PC-3 (cell line): ENCODE measurements around the gene LMBR1. TPM values are rescaled to one million over a fixed set of nuclear protein-coding genes. Genes with fewer than 3 reads are reported as not detected.

ENCODE experiments used
- ATAC-seq: fragments of 200-7000 bp; cut with Tn5 transposase; 2 replicates; pipeline ENCODE4 v1.9.1; 2020; ENCODE audit warnings: mild to moderate bottlenecking, moderate library complexity
- BruUV-seq: library from RNA; stranded (reverse); fragments of 400-500 nt; replicated peaks from 2 replicates; lab custom pipeline; 2021; lab: Mats Ljungman, UMichigan
- CTCF ChIA-PET: fragments of 300-600 bp; sonication (Branson Sonifier 250); formaldehyde crosslinking; loops from one replicate; lab custom pipeline; 2022; ENCODE audit warnings: antibody characterized with exemption; lab: Charles Lee
- POLR2A ChIA-PET: fragments of 300-600 bp; sonication (Branson Sonifier 250); formaldehyde crosslinking; loops from one replicate; lab custom pipeline; 2022; ENCODE audit warnings: antibody characterized with exemption; ENCODE audit not compliant: unreplicated experiment; lab: Charles Lee
- DNase-seq: peaks from one replicate; pipeline ENCODE4 v3.0.0-alpha.2; 2015
- H2AFZ ChIP-seq: fragments of 300-600 bp; sonication (generic); 2 replicates; pipeline ENCODE4 v1.6.0; 2016; ENCODE audit warnings: antibody characterized with exemption, low read length
- H3F3A ChIP-seq: fragments of 300-600 bp; sonication (generic); one replicate; pipeline ENCODE4 v1.6.0; 2017; ENCODE audit warnings: antibody characterized with exemption, low read length, control low read depth, mild to moderate bottlenecking; ENCODE audit not compliant: unreplicated experiment
- H3K27ac ChIP-seq: fragments of 300-600 bp; sonication (generic); 2 replicates; pipeline ENCODE4 v1.5.1; 2016; ENCODE audit warnings: mild to moderate bottlenecking, low read length
- H3K27me3 ChIP-seq: fragments of 300-600 bp; sonication (generic); 2 replicates; pipeline ENCODE4 v1.6.1; 2016; ENCODE audit warnings: low read length, mixed read lengths
- H3K36me3 ChIP-seq: fragments of 300-600 bp; sonication (generic); 2 replicates; pipeline ENCODE4 v1.6.1; 2016; ENCODE audit warnings: low read depth, mixed run types, low read length, mixed read lengths
- H3K4me1 ChIP-seq: fragments of 300-600 bp; sonication (generic); 2 replicates; pipeline ENCODE4 v1.5.1; 2016; ENCODE audit warnings: low read length; ENCODE audit not compliant: insufficient read depth
- H3K4me2 ChIP-seq: fragments of 300-600 bp; sonication (generic); 2 replicates; pipeline ENCODE4 v1.6.0; 2016; ENCODE audit warnings: low read length
- H3K4me3 ChIP-seq: fragments of 300-600 bp; sonication (generic); 2 replicates; pipeline ENCODE4 v1.5.1; 2016; ENCODE audit warnings: mild to moderate bottlenecking, low read length, mixed read lengths
- H3K79me2 ChIP-seq: fragments of 300-600 bp; sonication (generic); 2 replicates; pipeline ENCODE4 v1.6.1; 2017; ENCODE audit warnings: low read length, mixed read lengths
- H3K9ac ChIP-seq: fragments of 300-600 bp; sonication (generic); 2 replicates; pipeline ENCODE4 v1.6.0; 2016; ENCODE audit warnings: mild to moderate bottlenecking, low read length
- H3K9me2 ChIP-seq: fragments of 300-600 bp; sonication (generic); replicated peaks from 2 replicates; pipeline ENCODE4 v1.6.1; 2016; ENCODE audit warnings: mixed run types, low read length, mixed read lengths
- H3K9me3 ChIP-seq: fragments of 300-600 bp; sonication (generic); 2 replicates; pipeline ENCODE4 v1.6.1; 2016; ENCODE audit warnings: low read length, mixed read lengths
- H4K20me1 ChIP-seq: fragments of 300-600 bp; sonication (generic); 2 replicates; pipeline ENCODE4 v1.6.1; 2016; ENCODE audit warnings: low read length, mixed read lengths
- CTCF ChIP-seq: fragments of 300-600 bp; sonication (generic); conservative IDR thresholded peaks from 2 replicates; pipeline ENCODE4 v1.5.1; 2017; ENCODE audit warnings: antibody characterized with exemption, low read depth, mild to moderate bottlenecking, low read length
- EZH2 ChIP-seq: fragments of 300-600 bp; sonication (generic); IDR thresholded peaks from one replicate; pipeline ENCODE4 v1.6.1; 2017; ENCODE audit warnings: antibody characterized with exemption, mild to moderate bottlenecking, low read length; ENCODE audit not compliant: unreplicated experiment
- EZH2phosphoT487 ChIP-seq: fragments of 300-600 bp; sonication (generic); IDR thresholded peaks from 2 replicates; pipeline ENCODE4 v1.6.1; 2018; ENCODE audit warnings: mild to moderate bottlenecking, antibody characterized with exemption, low read length, borderline replicate concordance
- intact Hi-C: fragments of 100-400 bp; cut with micrococcal nuclease; formaldehyde crosslinking; loops from 2 replicates; pipeline ENCODE4 v1.9.0; 2023
- total RNA-seq: library from RNA; depleted of rRNA; stranded (reverse); fragments of >200 nt; gene quantifications from 2 replicates; pipeline ENCODE4 v1.2.3, GENCODE V29; 2014

LMBR1 gene
- total RNA-seq, 1 experiment from 2014 or later = 61.7 TPM

GRCh38 chr7:156764016-156764669 lies 128.8 kb downstream of the LMBR1 start:
- Histone ChIP-seq H3K79me2 (no peaks in the 10 kb centered on the region), H3K4me1 (peaks cover 3% of the 10 kb centered on the region; the same call in 1 of the 2 replicates), H3K4me3 (no peak overlapping the region), H3K27ac (no peak overlapping the region), H3K9ac (no peak overlapping the region), H2AFZ (no peak overlapping the region), H3K4me2 (no peak overlapping the region), H4K20me1 (no peaks in the 10 kb centered on the region; the same call in 1 of the 2 replicates), H3F3A (no peaks in the 10 kb centered on the region), H3K9me3 (0 out of 2 replicates have a peak, but pooled peaks cover 3% of the 10 kb centered on the region), H3K36me3 (peaks cover 12% of the 10 kb centered on the region; the same call in 1 of the 2 replicates), H3K9me2 (no peaks in the 10 kb centered on the region), H3K27me3 (no peaks in the 10 kb centered on the region)
- intact Hi-C loops = loop anchor here (1.0 to 5.0 kb wide), 4 partner anchors 92 to 962 kb away; no protein-coding TSS in a partner anchor
- ChIA-PET POLR2A (interaction anchor here (0.6 kb wide), 1 partner anchor 37 kb away, joined by 3 read pairs; no protein-coding TSS in a partner anchor), CTCF (interaction anchor here (0.6 to 1.0 kb wide), 4 partner anchors 13 to 114 kb away, joined by 3 to 4 read pairs (median 3); no protein-coding TSS in a partner anchor)
- peak; percentile 100 for ATAC-seq
- no peak for TF ChIP-seq EZH2phosphoT487
- no peak for TF ChIP-seq EZH2
- peak; percentile 82 for TF ChIP-seq CTCF
- peak; percentile 70 for DNase-seq
- no TSS peak for BruUV-seq

DNA sequence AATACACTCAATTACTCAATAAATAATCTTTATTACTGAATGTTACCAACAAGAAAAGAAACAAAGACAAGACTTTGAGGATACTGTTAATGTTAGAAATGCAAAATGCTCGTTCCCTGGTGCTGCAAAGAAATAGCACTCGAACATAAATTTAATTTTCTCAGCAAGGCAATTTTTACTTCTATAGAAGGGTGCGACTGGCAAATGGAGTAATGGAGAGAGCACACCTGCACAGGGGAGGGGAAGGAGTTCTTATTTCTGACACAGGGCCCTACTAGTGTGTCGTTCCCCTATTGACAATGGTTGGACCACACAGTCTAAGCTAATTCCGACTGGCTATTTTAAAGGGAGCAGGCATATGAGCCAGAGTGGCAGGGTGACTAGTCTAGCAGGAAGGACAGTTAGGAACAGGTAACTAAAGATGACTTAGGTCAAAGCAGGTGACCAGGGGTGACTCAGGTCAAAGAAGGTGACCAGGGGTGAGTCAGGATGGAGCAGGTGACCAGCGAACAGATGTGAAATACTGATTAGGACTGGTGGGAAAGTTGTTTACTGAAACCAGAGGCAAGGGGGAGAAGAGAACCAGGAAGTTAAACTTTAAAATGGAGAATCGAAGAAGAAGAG lies 133.3 kb downstream of the LMBR1 start:
- intact Hi-C loops = loop anchor here (5.0 kb wide), 2 partner anchors 87 to 957 kb away; no protein-coding TSS in a partner anchor
- Histone ChIP-seq H3K27ac (no peak overlapping the region), H3K9me3 (0 out of 2 replicates have a peak, but pooled peaks cover 3% of the 10 kb centered on the region), H3K9me2 (no peaks in the 10 kb centered on the region), H2AFZ (no peak overlapping the region), H4K20me1 (no peaks in the 10 kb centered on the region), H3F3A (no peaks in the 10 kb centered on the region), H3K4me3 (no peak overlapping the region), H3K36me3 (peaks cover 16% of the 10 kb centered on the region), H3K4me1 (no peaks in the 10 kb centered on the region), H3K79me2 (no peaks in the 10 kb centered on the region), H3K9ac (no peak overlapping the region), H3K27me3 (no peaks in the 10 kb centered on the region), H3K4me2 (no peak overlapping the region)
- BruUV-seq = no TSS peak
- CTCF ChIA-PET = no interaction called here
- TF ChIP-seq EZH2 (no peak), EZH2phosphoT487 (no peak), CTCF (no peak)
- POLR2A ChIA-PET = no interaction called here
- ATAC-seq (no peak), DNase-seq (no peak)
